DND-41 (cell line): ENCODE measurements around the gene NISCH.

Experiments
- ATAC-seq: fragments of 200-7000 bp; cut with Tn5 transposase; 3 replicates; pipeline ENCODE4 v1.9.1; 2021; ENCODE audit warnings: low read depth; ENCODE audit not compliant: insufficient read depth
- DNase-seq: peaks from one replicate; pipeline ENCODE4 v3.0.0-alpha.2; 2020
- H2AFZ ChIP-seq: 2 replicates; pipeline ENCODE4 v1.6.0; 2012; ENCODE audit warnings: low read depth, low read length
- H3K27ac ChIP-seq: 2 replicates; pipeline ENCODE4 v1.5.1; 2012; ENCODE audit warnings: low read length, inconsistent platforms
- H3K27me3 ChIP-seq: fragments of 200-600 bp; sonication (generic); 2 replicates; pipeline ENCODE4 v1.6.0; 2012; ENCODE audit warnings: low read length, mild to moderate bottlenecking, inconsistent platforms; ENCODE audit not compliant: insufficient read depth, poor library complexity
- H3K36me3 ChIP-seq: 2 replicates; pipeline ENCODE4 v1.5.1; 2012; ENCODE audit warnings: low read length, inconsistent platforms; ENCODE audit not compliant: insufficient read depth
- H3K4me1 ChIP-seq: 2 replicates; pipeline ENCODE4 v1.5.1; 2012; ENCODE audit warnings: mild to moderate bottlenecking, low read length; ENCODE audit not compliant: insufficient read depth
- H3K4me2 ChIP-seq: 2 replicates; pipeline ENCODE4 v1.6.0; 2012; ENCODE audit warnings: mild to moderate bottlenecking, moderate library complexity, low read length, inconsistent platforms; ENCODE audit not compliant: insufficient read depth
- H3K4me3 ChIP-seq, 2 experiments: fragments of 200-600 bp in 1 of 2; shearing (Covaris generic) in 1 of 2; 2 replicates each; pipeline ENCODE4 v1.5.1; 2012 to 2016; ENCODE audit warnings: inconsistent platforms in 2 of 2, low read length in 2 of 2, mild to moderate bottlenecking in 2 of 2, low read depth in 1 of 2, moderate library complexity in 1 of 2
- H3K79me2 ChIP-seq: 2 replicates; pipeline ENCODE4 v1.6.0; 2012; ENCODE audit warnings: low read length, inconsistent platforms; ENCODE audit not compliant: insufficient read depth
- H3K9ac ChIP-seq: 2 replicates; pipeline ENCODE4 v1.6.0; 2012; ENCODE audit warnings: low read depth, mild to moderate bottlenecking, inconsistent platforms, low read length, moderate library complexity
- H3K9me3 ChIP-seq: 2 replicates; pipeline ENCODE4 v1.5.1; 2012; ENCODE audit warnings: low read length, moderate library complexity, mild to moderate bottlenecking, inconsistent platforms; ENCODE audit not compliant: insufficient read depth, severe bottlenecking
- H4K20me1 ChIP-seq: 2 replicates; pipeline ENCODE4 v1.6.0; 2012; ENCODE audit warnings: low read length; ENCODE audit not compliant: insufficient read depth
- CTCF ChIP-seq: IDR thresholded peaks from 2 replicates; pipeline ENCODE4 v1.5.1; 2012; ENCODE audit warnings: borderline replicate concordance, low read length, moderate library complexity, mild to moderate bottlenecking; ENCODE audit not compliant: poor library complexity, severe bottlenecking; ENCODE audit errors: extremely low read depth
- EZH2 ChIP-seq: IDR thresholded peaks from 3 replicates; pipeline ENCODE4 v1.6.1; 2012; ENCODE audit warnings: borderline replicate concordance, low read depth, mild to moderate bottlenecking, moderate library complexity, low read length, inconsistent platforms; ENCODE audit not compliant: severe bottlenecking

NISCH gene

GRCh38 chr3:52537726-52538421 is 82.5 kb downstream of the NISCH start:
- peaks cover 37% of the 10 kb centered on the region for H3K79me2 ChIP-seq

GRCh38 chr3:52539010-52539653 is 83.7 kb downstream of the NISCH start:
- H3K27me3 ChIP-seq = no peaks in the 10 kb centered on the region
- H2AFZ ChIP-seq = no peak overlapping the region
- no peak overlapping the region for H3K9ac ChIP-seq
- peak; percentile 3 for DNase-seq
- peaks cover 22% of the 10 kb centered on the region for H3K36me3 ChIP-seq
- peak overlapping the region; percentile 86 for H3K4me2 ChIP-seq
- H4K20me1 ChIP-seq = peaks cover 7% of the 10 kb centered on the region; the same call in 1 of the 2 replicates
- ATAC-seq = no peak
- peak overlapping the region in 1 of 2 experiments; percentile 2; a peak in 1 of 4 replicates for H3K4me3 ChIP-seq
- peaks cover 35% of the 10 kb centered on the region for H3K4me1 ChIP-seq
- TF ChIP-seq EZH2 = no peak
- no peak for TF ChIP-seq CTCF
- peaks cover 37% of the 10 kb centered on the region for H3K79me2 ChIP-seq
- H3K9me3 ChIP-seq = no peaks in the 10 kb centered on the region
- peak overlapping the region; percentile 50; the same call in 1 of the 2 replicates for H3K27ac ChIP-seq

More at GRCh38 chr3:52537726-52538421, 82.5 kb downstream of the NISCH start:
- Histone ChIP-seq H2AFZ (no peak overlapping the region), H4K20me1 (peaks cover 7% of the 10 kb centered on the region; the same call in 1 of the 2 replicates), H3K4me3 (peak overlapping the region; percentile 37 to 72; a peak in 3 of 4 replicates), H3K27ac (peak overlapping the region; percentile 11), H3K9me3 (no peaks in the 10 kb centered on the region), H3K9ac (peak overlapping the region; percentile 73), H3K36me3 (peaks cover 19% of the 10 kb centered on the region), H3K27me3 (no peaks in the 10 kb centered on the region), H3K4me1 (peaks cover 35% of the 10 kb centered on the region), H3K4me2 (peak overlapping the region; percentile 86)
- TF ChIP-seq EZH2 (no peak), CTCF (no peak)
- DNase-seq (peak; percentile 3), ATAC-seq (no peak)

- DNase-seq (no peak), ATAC-seq (no peak)
- TF ChIP-seq CTCF = no peak
- TF ChIP-seq EZH2 = no peak
- no peak overlapping the region for H3K9ac ChIP-seq
- peaks cover 41% of the 10 kb centered on the region for H3K79me2 ChIP-seq
- peaks cover 41% of the 10 kb centered on the region for H3K36me3 ChIP-seq
- peaks cover 10% of the 10 kb centered on the region; the same call in 1 of the 2 replicates for H4K20me1 ChIP-seq
- H3K9me3 ChIP-seq = no peaks in the 10 kb centered on the region
- H2AFZ ChIP-seq = no peak overlapping the region
- no peaks in the 10 kb centered on the region for H3K27me3 ChIP-seq
- peaks cover 26% of the 10 kb centered on the region for H3K4me1 ChIP-seq
- no peak overlapping the region for H3K4me3 ChIP-seq
- no peak overlapping the region for H3K4me2 ChIP-seq
- no peak overlapping the region for H3K27ac ChIP-seq
Observed at GRCh38 chr3:52541050-52541449, 85.6 kb downstream of the NISCH start.
